SK-N-SH treated with all-trans-retinoic acid at 6 μM for 48 hours (cell line): ENCODE measurements around the gene SERPINE2.

Experiments used
- ATAC-seq: fragments of 200-7000 bp; cut with Tn5 transposase; 3 replicates; pipeline ENCODE4 v1.9.1; 2020; ENCODE audit warnings: mild to moderate bottlenecking, moderate library complexity
- ARNTL ChIP-seq: fragments of 450-650 bp; formaldehyde crosslinking; IDR thresholded peaks from 2 replicates; pipeline ENCODE4 v1.5.0; 2020; ENCODE audit warnings: low read depth, mild to moderate bottlenecking, moderate library complexity, borderline replicate concordance
- BACH2 ChIP-seq: fragments of 250-450 bp; sonication (Bioruptor Pico); IDR thresholded peaks from 2 replicates; pipeline ENCODE4 v1.9.0; 2021; ENCODE audit warnings: mild to moderate bottlenecking, borderline replicate concordance
- CREB5 ChIP-seq: fragments of 250-450 bp; sonication (Bioruptor Pico); IDR thresholded peaks from 2 replicates; pipeline ENCODE4 v1.5.1; 2020; ENCODE audit warnings: low read depth, mild to moderate bottlenecking, moderate library complexity
- CSDC2 ChIP-seq: fragments of 250-450 bp; sonication (Bioruptor Pico); IDR thresholded peaks from 2 replicates; pipeline ENCODE4 v1.5.0; 2020; ENCODE audit warnings: mild to moderate bottlenecking, moderate library complexity
- CSRNP3 ChIP-seq: fragments of 250-450 bp; sonication (Bioruptor Pico); IDR thresholded peaks from 2 replicates; pipeline ENCODE4 v1.5.1; 2021; ENCODE audit warnings: mild to moderate bottlenecking, moderate library complexity
- ESRRG ChIP-seq: fragments of 250-450 bp; sonication (Bioruptor Pico); IDR thresholded peaks from 2 replicates; pipeline ENCODE4 v1.6.1; 2021; ENCODE audit warnings: mild to moderate bottlenecking
- OSR1 ChIP-seq: fragments of 250-450 bp; sonication (Bioruptor Pico); IDR thresholded peaks from 2 replicates; pipeline ENCODE4 v1.8.0; 2022; ENCODE audit warnings: moderate library complexity, mild to moderate bottlenecking, inconsistent platforms
- PATZ1 ChIP-seq: fragments of 250-450 bp; sonication (Bioruptor Pico); IDR thresholded peaks from 2 replicates; pipeline ENCODE4 v1.8.0; 2020; ENCODE audit warnings: mild to moderate bottlenecking, moderate library complexity, borderline replicate concordance
- POU6F1 ChIP-seq: fragments of 250-450 bp; sonication (Bioruptor Pico); IDR thresholded peaks from 2 replicates; pipeline ENCODE4 v1.8.0; 2021; ENCODE audit warnings: low read depth, mild to moderate bottlenecking, moderate library complexity, borderline replicate concordance
- PPARA ChIP-seq: fragments of 250-450 bp; sonication (Bioruptor Pico); IDR thresholded peaks from 2 replicates; pipeline ENCODE4 v1.5.0; 2020; ENCODE audit warnings: mild to moderate bottlenecking, borderline replicate concordance
- RARB ChIP-seq: fragments of 250-450 bp; sonication (Bioruptor Pico); IDR thresholded peaks from 2 replicates; pipeline ENCODE4 v1.8.0; 2021; ENCODE audit warnings: mild to moderate bottlenecking, moderate library complexity
- SNAI2 ChIP-seq: fragments of 250-450 bp; sonication (Bioruptor Pico); IDR thresholded peaks from 2 replicates; pipeline ENCODE4 v1.5.0; 2020; ENCODE audit warnings: mild to moderate bottlenecking, moderate library complexity
- TCF4 ChIP-seq: fragments of 250-450 bp; sonication (Bioruptor Pico); IDR thresholded peaks from 2 replicates; pipeline ENCODE4 v1.8.0; 2021; ENCODE audit warnings: mild to moderate bottlenecking, moderate library complexity, borderline replicate concordance
- TOX ChIP-seq: fragments of 250-450 bp; sonication (Bioruptor Pico); IDR thresholded peaks from 2 replicates; pipeline ENCODE4 v1.8.0; 2021; ENCODE audit warnings: mild to moderate bottlenecking, moderate library complexity, borderline replicate concordance
- TSHZ2 ChIP-seq: fragments of 250-450 bp; sonication (Bioruptor Pico); IDR thresholded peaks from 2 replicates; pipeline ENCODE4 v1.5.0; 2020; ENCODE audit warnings: mild to moderate bottlenecking, moderate library complexity
- ZC3H10 ChIP-seq: fragments of 250-450 bp; sonication (Bioruptor Pico); IDR thresholded peaks from 2 replicates; pipeline ENCODE4 v1.5.1; 2021; ENCODE audit warnings: mild to moderate bottlenecking, moderate library complexity
- ZFP3 ChIP-seq: fragments of 250-450 bp; sonication (Bioruptor Pico); IDR thresholded peaks from 2 replicates; pipeline ENCODE4 v1.5.0; 2020; ENCODE audit warnings: mild to moderate bottlenecking, moderate library complexity
- ZFP30 ChIP-seq: fragments of 450-650 bp; formaldehyde crosslinking; IDR thresholded peaks from 2 replicates; pipeline ENCODE4 v1.5.0; 2022; ENCODE audit warnings: mild to moderate bottlenecking, moderate library complexity
- ZNF565 ChIP-seq: fragments of 450-650 bp; formaldehyde crosslinking; conservative IDR thresholded peaks from 2 replicates; pipeline ENCODE4 v1.5.0; 2020; ENCODE audit warnings: low read depth, mild to moderate bottlenecking, moderate library complexity
- ZNF70 ChIP-seq: fragments of 450-650 bp; formaldehyde crosslinking; IDR thresholded peaks from 2 replicates; pipeline ENCODE4 v1.5.0; 2020; ENCODE audit warnings: mild to moderate bottlenecking, moderate library complexity
- ZNF8 ChIP-seq: fragments of 450-650 bp; formaldehyde crosslinking; IDR thresholded peaks from 2 replicates; pipeline ENCODE4 v1.5.0; 2020; ENCODE audit warnings: mild to moderate bottlenecking, moderate library complexity

Gene SERPINE2

GRCh38 chr2:224038830-224039079 is 331 bp downstream of the SERPINE2 start:
- ATAC-seq: peak; percentile 48
- TF ChIP-seq ZNF70 (no peak), TOX (CRISPR knock-in tag) (no peak), ZNF8 (CRISPR knock-in tag) (no peak), SNAI2 (CRISPR knock-in tag) (no peak), ZNF565 (no peak), ZFP3 (no peak)

GRCh38 chr2:224038049-224038829 is 847 bp downstream of the SERPINE2 start:
- peak; percentile 66 for ATAC-seq
- TF ChIP-seq CSRNP3 (no peak), ARNTL (no peak), BACH2 (no peak), ESRRG (CRISPR knock-in tag) (no peak), POU6F1 (no peak), TSHZ2 (CRISPR knock-in tag) (no peak), SNAI2 (CRISPR knock-in tag) (no peak), PPARA (CRISPR knock-in tag) (no peak), RARB (no peak), TCF4 (CRISPR knock-in tag) (no peak), ZC3H10 (CRISPR knock-in tag) (no peak), PATZ1 (CRISPR knock-in tag) (no peak), ZNF565 (no peak), CSDC2 (CRISPR knock-in tag) (no peak), ZNF70 (no peak), CREB5 (CRISPR knock-in tag) (no peak)

- TF ChIP-seq ARNTL (no peak), TSHZ2 (CRISPR knock-in tag) (no peak), RARB (no peak), ZC3H10 (CRISPR knock-in tag) (no peak), ZFP30 (CRISPR knock-in tag) (no peak), TOX (CRISPR knock-in tag) (no peak), PPARA (CRISPR knock-in tag) (no peak), POU6F1 (no peak), OSR1 (CRISPR knock-in tag) (no peak), SNAI2 (CRISPR knock-in tag) (no peak)
- TF ChIP-seq, all 23 proteins: peak for 0
These were observed 2.2 kb downstream of the SERPINE2 start for GRCh38 chr2:224036731-224037361.

More at GRCh38 chr2:224036731-224037361, 2.2 kb downstream of the SERPINE2 start:
- ATAC-seq: no peak
